GM21576 (cell line): ENCODE results near the gene SAMD4A.
"Not testable (repeated sequence)": the region's sequence is repeated elsewhere in the genome, so short reads cannot be mapped to it uniquely, and the experiment has no call there.

Experiments
- ATAC-seq: cut with Tn5 transposase; IDR thresholded peaks from one replicate; pipeline ENCODE4 v1.9.1; 2021; ENCODE audit warnings: mild to moderate bottlenecking, moderate library complexity; ENCODE audit not compliant: unreplicated experiment

The SAMD4A gene

DNA sequence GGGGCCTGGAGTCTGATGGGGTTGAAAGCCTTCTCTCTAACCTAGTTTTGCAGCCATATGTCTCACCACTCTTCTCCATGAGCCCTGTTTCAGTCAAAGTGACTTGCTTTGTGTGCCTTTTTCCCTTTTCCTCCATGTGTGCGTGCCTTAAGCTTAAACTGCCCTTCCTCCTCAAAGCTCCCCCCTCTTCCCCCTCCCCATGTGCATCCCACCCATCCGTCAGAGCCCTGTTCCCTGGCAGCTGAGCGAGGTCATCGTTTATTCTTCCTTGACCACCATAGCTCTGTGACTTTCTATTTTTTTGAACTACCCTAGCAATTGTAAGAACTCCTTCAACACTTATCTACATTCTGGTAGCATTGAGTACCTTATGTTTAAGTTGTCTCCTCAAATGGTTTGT lies 24.9 kb downstream of the SAMD4A start:
- no peak for ATAC-seq

DNA sequence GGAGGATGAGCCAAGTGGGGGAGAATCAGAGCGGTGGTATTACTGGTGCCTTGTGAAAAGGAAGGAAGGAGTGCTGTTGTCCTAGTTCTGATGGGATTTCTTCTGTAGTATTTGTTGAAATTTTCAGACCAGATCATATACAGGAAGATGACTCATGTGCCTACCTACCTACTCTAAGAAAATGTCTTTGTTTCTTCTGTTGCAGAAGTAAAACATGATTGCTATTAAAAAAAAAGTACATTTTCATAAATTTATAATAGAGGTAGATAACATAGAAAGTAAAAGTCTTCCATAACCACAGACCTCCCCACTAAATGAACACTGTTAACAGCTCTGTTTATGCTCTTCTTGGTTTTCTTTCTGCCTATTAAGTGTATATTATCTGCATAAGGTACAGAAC lies 26.9 kb downstream of the SAMD4A start:
- no peak for ATAC-seq

DNA sequence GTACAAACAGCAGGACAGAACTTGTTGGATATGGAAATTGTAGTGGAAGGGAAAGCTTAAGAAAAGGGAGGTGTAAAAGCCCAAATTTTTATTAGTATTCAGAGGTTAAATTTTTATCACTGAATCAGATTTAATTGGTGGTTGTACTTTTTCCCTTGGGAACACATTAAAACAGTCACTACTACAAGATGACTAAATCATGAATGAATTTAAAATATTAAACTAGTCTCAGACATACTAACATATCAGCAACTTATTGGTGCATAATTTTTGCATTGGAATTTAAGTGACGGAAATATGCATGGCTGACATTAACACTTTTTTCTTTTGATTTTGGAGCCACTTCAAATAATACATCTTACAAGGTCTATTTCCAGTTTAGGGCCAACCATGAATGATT lies 27.6 kb downstream of the SAMD4A start:
- ATAC-seq: no peak

DNA sequence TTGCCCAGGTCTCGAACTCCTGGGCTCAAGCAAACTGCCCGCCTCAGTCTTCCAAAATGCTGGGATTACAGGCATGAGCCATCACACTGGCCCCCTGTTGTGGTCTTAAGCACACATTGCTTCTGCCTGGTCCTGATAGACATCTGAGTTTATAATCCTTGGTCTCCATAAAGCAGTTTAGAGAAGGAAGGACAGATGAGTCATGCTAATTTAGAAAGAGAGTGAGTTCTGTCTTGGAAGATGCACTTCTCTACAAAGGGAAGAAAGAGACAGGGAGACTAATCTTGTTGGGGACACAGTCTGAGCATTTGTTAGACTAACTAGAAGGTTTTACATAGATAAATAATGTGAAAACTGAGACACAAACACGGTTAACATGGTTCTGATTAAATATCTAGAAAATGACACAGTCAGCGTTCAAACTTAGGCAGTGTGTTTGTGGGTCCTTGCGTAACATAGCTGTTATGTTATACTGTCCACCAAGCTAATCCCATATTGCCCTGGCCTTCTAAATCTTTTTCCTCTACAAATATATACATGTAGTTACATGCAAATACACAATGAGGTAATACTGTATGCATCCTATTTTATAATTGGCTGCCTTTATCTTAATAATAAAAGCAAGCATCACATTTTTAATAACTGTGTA lies 31.0 kb downstream of the SAMD4A start:
- no peak for ATAC-seq

DNA sequence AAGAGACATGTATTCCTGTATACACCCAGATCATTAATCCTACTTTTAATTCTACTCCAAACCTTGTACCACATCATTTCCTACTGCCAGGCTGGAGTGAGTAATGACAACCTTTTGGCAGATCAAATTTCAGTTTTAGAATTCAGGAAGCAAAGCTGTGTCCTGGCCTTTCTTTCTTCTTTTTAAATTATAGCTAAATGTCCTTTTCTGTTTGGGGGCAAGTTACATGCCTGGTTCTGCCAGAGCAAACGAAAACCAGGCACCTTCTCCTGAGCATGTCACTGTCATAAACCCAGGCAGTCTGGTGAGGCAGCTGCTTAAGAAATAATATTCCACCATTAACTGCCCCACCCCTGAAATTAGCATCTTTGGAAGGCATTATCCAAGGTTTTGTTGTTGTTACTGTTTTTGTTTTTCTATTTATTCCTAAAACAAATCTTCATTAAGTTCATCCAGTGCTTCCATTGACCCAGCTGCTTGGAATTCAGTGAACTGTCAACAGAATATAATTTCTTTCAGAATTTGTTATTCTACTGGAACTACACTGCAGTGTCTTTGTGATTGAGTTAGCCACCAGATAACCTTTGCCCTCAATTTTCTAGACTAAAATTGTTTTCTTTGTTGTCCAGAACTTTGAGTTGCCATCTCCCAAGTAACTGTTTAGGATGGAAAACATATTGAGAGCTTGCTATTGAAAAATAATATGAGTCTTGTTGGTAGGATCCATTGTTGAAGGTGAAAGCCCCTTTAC lies 33.2 kb downstream of the SAMD4A start:
- ATAC-seq: no peak

DNA sequence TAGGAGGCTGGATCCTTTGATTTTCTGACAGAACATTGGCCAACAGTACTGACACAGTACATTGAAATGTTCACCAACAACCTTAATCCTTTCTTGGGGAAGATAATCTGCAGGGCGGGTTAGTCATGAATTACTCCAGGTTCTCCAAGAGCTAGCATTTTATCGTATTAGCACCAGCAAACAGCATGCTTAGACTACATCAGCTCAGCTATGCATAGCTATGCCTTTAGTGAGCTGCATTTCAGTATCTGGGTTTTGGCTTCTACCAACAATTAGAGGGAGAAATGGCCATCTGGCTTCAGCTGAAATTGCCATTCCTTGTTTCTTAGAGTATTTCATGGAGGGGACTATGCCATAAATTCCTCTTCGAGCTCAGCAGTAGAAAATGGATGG lies 33.8 kb downstream of the SAMD4A start:
- ATAC-seq: no peak

DNA sequence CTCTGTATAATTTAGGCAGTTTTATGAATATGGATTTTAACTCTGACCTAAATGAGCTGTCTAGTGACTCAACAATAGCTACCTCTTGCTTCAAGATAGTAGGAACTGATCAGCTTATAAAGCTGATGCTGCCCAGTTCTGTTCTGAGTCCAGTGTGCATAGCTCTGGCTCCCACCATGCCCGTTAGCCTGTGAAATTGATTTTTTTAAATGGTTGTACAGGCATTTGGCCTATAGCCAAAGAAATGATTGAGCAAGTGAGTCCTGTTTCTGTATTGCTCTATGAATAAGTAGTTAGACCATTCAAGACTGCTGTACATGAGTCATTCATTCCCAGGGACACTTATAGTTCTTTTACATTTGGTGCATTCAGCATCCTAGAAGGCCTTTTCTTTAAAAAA lies 36.4 kb downstream of the SAMD4A start:
- no peak for ATAC-seq

DNA sequence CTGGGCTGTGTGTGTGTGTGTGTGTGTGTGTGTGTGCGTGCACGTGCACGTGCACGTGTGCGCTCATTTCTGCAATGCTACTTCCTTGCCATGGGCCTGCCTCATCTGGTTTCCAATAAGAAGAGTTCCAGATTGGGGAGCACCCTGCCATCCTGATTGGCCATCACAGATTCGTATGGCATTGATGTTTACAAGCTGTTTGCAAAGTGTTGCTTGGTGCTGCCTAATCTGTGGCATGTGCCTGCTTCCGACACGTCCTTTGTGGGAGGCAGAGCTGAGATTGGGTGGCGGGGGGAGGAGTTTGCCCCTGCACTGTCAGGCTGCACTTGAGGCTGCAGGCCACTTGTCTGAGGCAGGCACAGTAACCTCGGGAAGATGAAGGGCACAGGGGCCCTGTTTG lies 39.2 kb downstream of the SAMD4A start:
- ATAC-seq: no peak

DNA sequence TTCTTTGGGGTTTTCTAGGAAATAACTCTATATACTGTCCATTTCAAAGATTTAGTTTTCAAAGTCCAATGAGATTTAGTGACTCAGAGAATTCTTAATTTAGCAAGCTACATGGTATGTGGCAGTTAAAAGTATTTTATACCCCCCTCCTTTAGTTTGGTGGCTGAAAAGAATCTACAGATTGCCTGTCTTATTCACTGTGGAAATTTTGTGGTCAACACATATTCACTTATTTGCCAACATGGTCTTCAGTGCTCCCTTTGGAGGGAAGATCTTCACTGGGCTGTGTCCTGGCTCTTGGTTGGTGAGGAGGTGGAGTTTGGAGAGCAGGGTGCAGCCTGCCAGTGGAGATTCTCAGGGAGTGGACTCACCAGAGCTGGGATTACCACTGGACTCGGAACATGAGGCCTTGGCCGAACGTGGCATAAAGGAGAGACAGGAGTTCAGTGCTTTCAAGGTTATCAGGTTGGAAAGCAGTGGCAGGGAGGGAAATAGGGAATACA lies 39.8 kb downstream of the SAMD4A start:
- ATAC-seq: no peak

DNA sequence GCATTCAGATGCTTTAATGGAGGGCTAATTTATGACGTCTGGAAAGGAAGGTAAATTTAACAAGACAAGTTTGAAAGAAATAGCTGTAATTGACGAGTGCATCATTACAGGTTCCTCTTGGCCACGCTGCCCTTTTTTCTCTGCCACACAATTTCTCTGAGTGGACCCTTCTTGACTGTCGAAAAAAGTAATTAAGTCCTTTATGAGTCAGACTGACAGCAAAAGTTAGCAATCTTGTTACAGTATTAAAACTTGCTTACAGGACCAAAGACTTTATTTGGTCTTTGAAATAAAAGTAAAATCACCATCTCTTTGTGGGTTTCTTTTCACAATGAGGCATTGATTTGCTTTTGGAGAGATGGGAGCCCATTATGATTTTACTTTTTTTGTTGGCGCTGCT lies 42.6 kb downstream of the SAMD4A start:
- no peak for ATAC-seq

DNA sequence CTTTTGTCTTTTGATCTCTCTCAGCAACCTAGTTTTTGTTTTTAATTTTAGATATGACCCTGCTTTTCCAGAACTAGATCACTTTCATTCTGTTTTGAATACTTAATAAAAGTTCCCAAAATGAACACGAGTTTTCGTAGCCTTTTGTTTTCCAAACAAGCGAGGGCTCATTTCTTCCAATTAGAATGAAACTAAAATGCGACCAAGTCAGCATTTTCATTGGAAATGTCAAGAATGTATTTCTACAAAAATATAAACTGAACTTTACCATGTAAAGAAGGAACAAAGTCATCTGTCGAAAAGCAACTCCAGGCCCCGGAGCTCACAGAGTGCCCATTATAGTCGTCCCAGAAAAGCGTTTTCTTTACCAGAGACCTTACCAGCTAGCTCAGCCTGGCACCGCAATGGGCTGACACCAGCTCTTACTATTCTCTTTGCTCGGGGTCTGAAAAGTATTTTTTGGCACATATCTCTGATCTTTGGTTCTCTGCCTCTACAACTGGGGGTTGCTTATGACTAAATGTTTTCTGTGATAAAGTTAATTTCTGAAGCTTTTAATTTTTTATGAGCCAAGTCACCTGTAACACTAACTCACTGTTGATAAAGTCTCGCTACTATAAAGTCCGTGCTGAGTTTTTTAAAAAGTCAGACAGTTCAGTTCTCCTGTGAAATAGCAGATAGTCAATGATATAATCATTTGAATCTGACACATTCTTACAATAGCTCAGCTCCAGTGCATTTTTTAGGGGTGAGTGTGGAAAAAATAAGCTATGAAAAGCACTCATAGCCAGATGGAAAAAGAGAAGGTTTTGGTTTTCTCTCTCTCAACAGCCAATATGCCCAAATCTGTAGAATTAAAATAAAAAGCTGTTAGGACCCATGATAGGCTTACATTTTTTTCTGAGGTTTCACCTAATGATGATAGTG lies 43.4 kb downstream of the SAMD4A start:
- no peak for ATAC-seq

DNA sequence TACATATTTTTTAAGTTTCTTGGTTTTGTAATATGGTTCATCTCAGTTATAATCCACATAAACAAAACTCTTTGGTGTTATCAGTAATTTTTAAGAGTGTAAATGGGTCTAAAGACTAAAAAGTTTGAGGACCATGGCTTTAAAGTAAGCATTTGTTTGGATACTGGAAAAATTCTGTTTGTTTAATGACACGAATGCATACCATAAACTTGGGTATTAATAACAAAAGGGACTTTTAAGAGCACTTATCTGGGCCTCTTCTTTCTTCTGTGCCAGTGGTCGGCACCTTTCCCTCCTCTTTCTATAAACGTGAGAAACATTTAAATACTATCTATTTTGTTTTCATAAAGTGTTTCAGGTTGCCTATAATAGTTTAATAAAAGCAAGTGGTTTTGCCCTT lies 47.4 kb downstream of the SAMD4A start:
- no peak for ATAC-seq

DNA sequence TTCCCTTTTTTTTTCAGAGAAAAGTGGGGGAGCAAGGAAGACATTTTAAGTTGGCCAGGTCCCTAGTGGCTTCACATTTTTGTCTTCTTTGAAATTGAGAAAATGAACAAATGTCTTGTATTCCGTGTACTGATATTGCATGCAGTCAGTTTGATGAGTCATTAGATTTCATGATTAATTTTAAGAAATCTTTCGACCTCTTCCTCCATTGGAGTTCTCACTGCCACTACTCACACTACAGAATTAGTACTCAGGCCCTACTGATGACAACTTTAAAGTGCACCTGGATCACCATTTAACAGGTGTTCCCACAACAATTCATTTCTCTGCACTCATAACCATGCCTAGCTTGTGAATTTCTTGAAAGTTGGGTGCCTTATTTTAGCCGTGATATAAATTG lies 50.5 kb downstream of the SAMD4A start:
- ATAC-seq: no peak

DNA sequence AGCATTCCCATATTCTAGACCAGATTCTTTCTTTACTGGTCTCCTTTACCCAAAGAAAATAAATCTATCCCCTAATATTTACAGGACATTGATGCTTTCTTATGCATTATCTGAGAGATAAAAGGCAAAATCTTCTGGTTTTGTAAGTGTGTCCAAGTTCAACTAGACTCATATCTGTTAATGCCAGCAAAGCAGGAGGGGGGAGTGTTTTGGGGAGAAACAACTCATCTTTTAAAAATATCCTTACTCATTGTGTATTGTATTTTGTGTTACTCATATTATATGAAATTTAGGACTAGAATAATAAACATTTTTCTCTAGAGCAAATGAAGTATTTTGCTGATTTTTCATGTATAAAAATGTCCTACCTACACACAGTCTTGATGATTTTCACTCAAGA lies 54.8 kb downstream of the SAMD4A start:
- ATAC-seq: no peak

DNA sequence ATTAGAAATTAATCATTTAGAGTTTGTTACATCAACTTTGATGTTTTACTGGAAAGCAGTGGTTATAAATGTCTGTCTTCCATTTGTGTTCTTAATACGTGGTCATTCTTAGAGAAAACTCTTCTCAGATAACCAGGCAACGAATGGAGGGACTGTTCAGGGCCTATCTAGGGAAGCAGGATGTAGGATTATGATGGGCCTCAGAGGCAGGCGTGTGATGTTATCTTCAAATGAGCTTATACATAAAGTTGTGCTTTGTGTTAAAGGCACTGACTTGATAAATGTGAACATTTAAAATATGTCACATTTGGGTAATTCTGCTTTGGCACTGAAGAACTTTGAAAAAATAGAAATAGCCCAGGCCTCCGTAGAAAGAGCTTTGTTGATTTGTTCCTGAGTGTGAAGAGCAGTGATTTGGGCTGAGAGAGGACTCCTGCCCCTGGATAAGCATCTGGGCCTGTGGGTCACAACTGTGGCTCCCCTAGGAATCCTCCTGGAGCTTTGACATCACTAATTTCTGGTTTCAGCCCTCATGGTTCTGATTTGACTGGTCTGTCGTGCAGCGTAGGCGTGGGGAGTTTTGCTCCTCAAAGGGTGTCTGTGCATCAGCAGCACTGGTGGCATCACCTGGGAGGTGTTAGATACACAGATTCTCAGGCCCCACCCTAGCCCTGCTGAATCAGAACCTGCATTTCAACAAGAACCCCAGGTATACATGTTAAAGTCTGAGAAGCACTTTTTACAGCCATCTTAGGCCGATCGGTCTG lies 55.4 kb downstream of the SAMD4A start:
- peak; percentile 72 for ATAC-seq

DNA sequence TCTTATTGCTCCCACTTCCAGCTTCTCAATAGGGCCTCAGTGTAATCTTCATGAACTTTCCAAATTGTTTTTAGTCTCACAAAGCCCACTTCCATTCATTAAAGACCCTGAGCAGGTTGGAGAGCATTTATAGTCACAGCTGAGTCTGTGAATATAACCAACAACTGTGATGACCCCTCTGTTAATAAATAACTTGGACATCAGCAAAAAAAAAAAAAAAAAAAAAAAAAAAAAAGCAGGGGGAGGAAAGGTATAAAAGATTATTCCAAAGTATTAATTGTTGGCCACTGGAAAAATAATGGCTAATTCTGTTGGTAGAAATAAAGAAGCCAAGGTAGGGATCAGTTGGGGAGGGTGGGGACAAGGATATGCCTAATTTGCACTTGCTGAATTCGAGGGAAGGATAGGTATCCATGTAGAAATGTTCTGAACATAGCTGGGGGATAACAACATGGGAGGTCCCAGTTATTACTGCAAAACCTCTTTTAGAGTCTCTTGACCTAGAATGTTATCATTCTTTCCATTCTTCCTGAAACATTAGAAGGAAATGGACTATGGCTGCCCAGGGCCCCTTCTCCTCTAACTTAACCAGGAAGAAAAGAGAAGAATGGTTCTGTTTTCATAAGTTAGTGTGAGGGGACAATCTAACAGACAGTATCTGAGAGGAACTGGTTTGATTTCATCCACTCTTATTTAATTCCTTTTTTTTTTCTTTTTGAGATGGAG lies 56.5 kb downstream of the SAMD4A start:
- ATAC-seq: no peak

DNA sequence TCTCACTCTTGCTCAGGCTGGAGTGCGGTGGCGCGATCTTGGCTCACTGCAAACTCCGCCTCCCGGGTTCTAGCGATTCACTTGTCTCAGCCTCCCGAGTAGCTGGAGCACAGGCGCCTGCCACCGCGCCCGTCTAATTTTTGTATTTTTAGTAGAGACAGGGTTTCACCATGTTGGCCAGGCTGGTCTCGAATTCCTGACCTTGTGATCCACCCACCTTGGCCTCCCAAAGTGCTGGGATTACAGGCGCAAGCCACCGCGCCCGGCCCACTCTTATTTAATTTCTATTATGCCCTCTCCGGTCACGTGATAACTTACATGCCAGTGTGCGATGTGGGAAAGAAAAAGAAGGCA lies 57.1 kb downstream of the SAMD4A start:
- ATAC-seq: not testable (repeated sequence)

DNA sequence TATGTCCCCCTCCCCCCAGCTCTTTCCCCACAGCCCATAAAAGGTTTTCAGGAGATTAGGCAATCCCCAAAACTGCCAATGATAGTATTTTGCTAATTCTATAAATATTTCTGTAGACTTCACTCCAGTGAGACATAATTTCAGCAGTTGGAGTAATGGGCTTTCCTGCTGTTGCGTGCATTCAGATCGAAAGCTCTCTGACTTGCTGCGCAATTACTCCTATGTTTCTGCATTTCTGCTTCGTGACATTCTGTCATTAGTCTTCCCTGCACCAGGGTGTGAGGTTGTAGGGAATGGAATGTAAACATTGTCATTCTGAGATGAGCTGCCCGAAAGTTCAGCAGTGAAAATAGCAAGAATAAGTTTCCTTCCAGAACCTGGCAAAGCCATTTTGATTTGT lies 58.2 kb downstream of the SAMD4A start:
- no peak for ATAC-seq

DNA sequence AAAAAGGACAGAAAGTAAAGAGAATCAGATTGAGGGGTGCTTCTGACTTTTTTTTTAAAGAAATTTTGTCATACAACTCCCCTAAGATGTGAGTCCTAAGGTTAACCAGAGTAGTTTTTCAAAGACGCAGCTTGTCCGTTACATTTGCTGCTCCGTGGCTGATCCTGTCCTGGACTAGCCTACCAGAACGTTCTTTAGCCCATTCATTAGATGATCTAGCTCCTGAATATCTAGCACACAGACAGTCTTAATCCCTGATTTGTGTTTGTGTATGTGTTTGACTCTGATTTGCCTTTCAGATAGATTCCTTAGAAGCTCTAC lies 60.3 kb downstream of the SAMD4A start:
- no peak for ATAC-seq
